GM12874 (cell line): Measurements from ENCODE around the gene DEDD.

Experiments used
- CTCF ChIP-seq: IDR thresholded peaks from 2 replicates; pipeline ENCODE4 v1.5.1; 2011; ENCODE audit warnings: low read depth, mild to moderate bottlenecking, control low read depth, low read length, moderate library complexity; ENCODE audit not compliant: insufficient read depth

DEDD gene

GRCh38 chr1:161094481-161094880 is 38.0 kb downstream of the DEDD start:
- no peak for TF ChIP-seq CTCF

GRCh38 chr1:161092621-161093028 is 39.8 kb downstream of the DEDD start:
- TF ChIP-seq CTCF: no peak

GRCh38 chr1:161091796-161092507 is 40.5 kb downstream of the DEDD start:
- no peak for TF ChIP-seq CTCF

GRCh38 chr1:161091093-161091492 is 41.4 kb downstream of the DEDD start:
- no peak for TF ChIP-seq CTCF

GRCh38 chr1:161090617-161091016 is 41.9 kb downstream of the DEDD start:
- TF ChIP-seq CTCF: no peak

GRCh38 chr1:161089938-161090337 is 42.5 kb downstream of the DEDD start:
- no peak for TF ChIP-seq CTCF

- no peak for TF ChIP-seq CTCF
Observed at GRCh38 chr1:161089251-161089924, 43.1 kb downstream of the DEDD start, which contains the start of gene NECTIN4. NECTIN4 (minus strand) TSS chr1:161089558; CDS start chr1:161089296, 262 bp downstream.
